Astrocyte (in vitro differentiated cells and primary cell): ENCODE measurements around the gene IER3. TPM values are rescaled to one million over a fixed set of nuclear protein-coding genes. Genes with fewer than 3 reads are reported as not detected.

Experiments
- DNase-seq: peaks from one replicate; pipeline ENCODE4 v3.0.0-alpha.2; 2010; ENCODE audit warnings: low read depth
- FAIRE-seq: peaks from 2 replicates; lab custom pipeline; 2011; peaks lifted over from hg19 to GRCh38; lab: Jason Lieb, UNC
- H2AFZ ChIP-seq: 2 replicates; pipeline ENCODE4 v1.6.0; 2012; ENCODE audit warnings: low read depth, low read length, inconsistent platforms
- H3K27ac ChIP-seq: 2 replicates; pipeline ENCODE4 v1.5.1; 2011; ENCODE audit warnings: low read depth, low read length, inconsistent platforms
- H3K27me3 ChIP-seq: 2 replicates; pipeline ENCODE4 v1.6.0; 2011; ENCODE audit warnings: low read length, inconsistent platforms; ENCODE audit not compliant: insufficient read depth
- H3K36me3 ChIP-seq: 2 replicates; pipeline ENCODE4 v1.5.1; 2011; ENCODE audit warnings: low read length, inconsistent platforms; ENCODE audit not compliant: insufficient read depth
- H3K4me1 ChIP-seq: 2 replicates; pipeline ENCODE4 v1.5.1; 2011; ENCODE audit warnings: low read length, inconsistent platforms; ENCODE audit not compliant: insufficient read depth
- H3K4me2 ChIP-seq: 2 replicates; pipeline ENCODE4 v1.6.0; 2012; ENCODE audit warnings: low read length, inconsistent platforms
- H3K4me3 ChIP-seq: 2 replicates; pipeline ENCODE4 v1.5.1; 2011; ENCODE audit warnings: low read depth, mild to moderate bottlenecking, low read length, inconsistent platforms; ENCODE audit not compliant: insufficient read depth
- H3K79me2 ChIP-seq: 2 replicates; pipeline ENCODE4 v1.6.0; 2012; ENCODE audit warnings: mild to moderate bottlenecking, low read length, inconsistent platforms; ENCODE audit not compliant: insufficient read depth
- H3K9ac ChIP-seq: 2 replicates; pipeline ENCODE4 v1.6.0; 2012; ENCODE audit warnings: mild to moderate bottlenecking, low read length, inconsistent platforms
- H3K9me3 ChIP-seq: 2 replicates; pipeline ENCODE4 v1.5.1; 2012; ENCODE audit warnings: low read depth, mild to moderate bottlenecking, low read length, inconsistent platforms; ENCODE audit not compliant: insufficient read depth
- H4K20me1 ChIP-seq: 2 replicates; pipeline ENCODE4 v1.6.0; 2012; ENCODE audit warnings: low read length, inconsistent platforms; ENCODE audit not compliant: insufficient read depth
- H3K27ac Mint-ChIP-seq: one replicate; pipeline ENCODE4 v1.8.0; 2021; ENCODE audit warnings: mild to moderate bottlenecking, mixed read lengths; ENCODE audit not compliant: unreplicated experiment
- H3K27me3 Mint-ChIP-seq: one replicate; pipeline ENCODE4 v1.8.0; 2021; ENCODE audit warnings: low read depth, mixed read lengths; ENCODE audit not compliant: unreplicated experiment
- H3K36me3 Mint-ChIP-seq: one replicate; pipeline ENCODE4 v1.8.0; 2021; ENCODE audit warnings: low read depth, mixed read lengths; ENCODE audit not compliant: unreplicated experiment
- H3K4me1 Mint-ChIP-seq: one replicate; pipeline ENCODE4 v1.8.0; 2021; ENCODE audit warnings: low read depth, mixed read lengths; ENCODE audit not compliant: unreplicated experiment
- H3K4me3 Mint-ChIP-seq: one replicate; pipeline ENCODE4 v1.8.0; 2021; ENCODE audit warnings: mild to moderate bottlenecking, moderate library complexity, mixed read lengths; ENCODE audit not compliant: unreplicated experiment
- H3K9me3 Mint-ChIP-seq: one replicate; pipeline ENCODE4 v1.8.0; 2021; ENCODE audit warnings: mild to moderate bottlenecking, mixed read lengths; ENCODE audit not compliant: unreplicated experiment
- EZH2 ChIP-seq: IDR thresholded peaks from 2 replicates; pipeline ENCODE4 v1.6.1; 2012; ENCODE audit warnings: mild to moderate bottlenecking, low read length, inconsistent platforms; ENCODE audit not compliant: insufficient read depth
- total RNA-seq: library from RNA; stranded (reverse); gene quantifications from 2 replicates; pipeline ENCODE4 v1.2.1, GENCODE V29; 2021
- TF ChIP-seq, protein P1 (sequence below): IDR thresholded peaks from 2 replicates; pipeline ENCODE4 v1.5.1; 2011; ENCODE audit warnings: low read depth, mild to moderate bottlenecking, inconsistent platforms, low read length, moderate library complexity; ENCODE audit not compliant: insufficient read depth

The IER3 gene
- total RNA-seq, 1 donor from 2014 or later, result 221 TPM

DNA sequence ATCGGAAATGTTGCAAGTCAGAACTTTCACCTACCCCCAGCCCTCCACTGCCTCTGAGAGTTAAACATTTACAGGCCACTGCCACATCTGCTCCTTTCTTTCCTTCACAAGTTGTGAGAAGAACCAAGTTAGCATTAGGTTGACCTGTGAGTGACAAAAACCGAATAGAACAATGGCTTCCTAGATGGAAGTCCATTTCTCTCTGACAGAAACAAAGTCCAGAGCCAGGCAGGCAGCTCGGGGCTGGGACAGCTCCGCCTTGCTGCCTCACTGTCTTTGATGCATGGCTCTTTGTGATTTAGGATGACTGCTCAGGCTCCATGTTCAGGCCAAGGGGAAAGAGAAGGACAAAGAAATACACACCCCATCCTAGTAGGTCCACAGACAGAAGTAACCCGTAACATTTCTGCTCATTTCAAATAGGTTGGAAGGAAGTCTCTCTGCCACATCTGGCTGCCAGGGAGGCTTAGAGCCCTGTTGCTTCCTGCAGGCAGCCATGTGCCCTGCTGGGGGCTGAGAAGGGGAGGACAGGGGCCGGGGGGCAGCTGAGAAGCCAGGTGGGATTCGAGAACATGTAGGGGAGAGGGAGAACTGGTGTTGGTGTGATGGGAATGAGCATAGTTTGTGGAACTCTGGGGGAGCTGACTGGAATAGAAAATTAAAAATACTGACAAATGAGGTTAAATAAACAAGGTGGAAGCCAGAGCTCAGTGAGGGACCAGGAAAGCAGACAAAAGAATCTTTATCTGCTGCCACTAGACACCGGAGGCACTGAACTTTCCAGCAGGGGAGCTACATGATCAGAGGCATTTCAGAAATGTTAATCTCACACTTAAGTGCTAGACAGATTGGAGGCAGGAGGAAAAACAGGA lies 19.5 kb upstream of the IER3 start:
- H3K4me3 Mint-ChIP-seq, result no peak overlapping the region
- Histone ChIP-seq H3K4me1 (peaks cover 35% of the 10 kb centered on the region), H3K9me3 (no peaks in the 10 kb centered on the region), H3K27me3 (no peaks in the 10 kb centered on the region), H2AFZ (no peak overlapping the region), H4K20me1 (no peaks in the 10 kb centered on the region), H3K4me2 (peak overlapping the region; percentile 57), H3K27ac (peak overlapping the region; percentile 92), H3K4me3 (no peak overlapping the region), H3K9ac (peak overlapping the region; percentile 74), H3K36me3 (no peaks in the 10 kb centered on the region), H3K79me2 (no peaks in the 10 kb centered on the region)
- peaks cover 63% of the 10 kb centered on the region for H3K4me1 Mint-ChIP-seq
- no peaks in the 10 kb centered on the region for H3K36me3 Mint-ChIP-seq
- DNase-seq, result peak; percentile 87
- no peak for FAIRE-seq
- H3K27ac Mint-ChIP-seq, result peak overlapping the region; percentile 91
- TF ChIP-seq EZH2, result no peak
- TF ChIP-seq, protein P1, sequence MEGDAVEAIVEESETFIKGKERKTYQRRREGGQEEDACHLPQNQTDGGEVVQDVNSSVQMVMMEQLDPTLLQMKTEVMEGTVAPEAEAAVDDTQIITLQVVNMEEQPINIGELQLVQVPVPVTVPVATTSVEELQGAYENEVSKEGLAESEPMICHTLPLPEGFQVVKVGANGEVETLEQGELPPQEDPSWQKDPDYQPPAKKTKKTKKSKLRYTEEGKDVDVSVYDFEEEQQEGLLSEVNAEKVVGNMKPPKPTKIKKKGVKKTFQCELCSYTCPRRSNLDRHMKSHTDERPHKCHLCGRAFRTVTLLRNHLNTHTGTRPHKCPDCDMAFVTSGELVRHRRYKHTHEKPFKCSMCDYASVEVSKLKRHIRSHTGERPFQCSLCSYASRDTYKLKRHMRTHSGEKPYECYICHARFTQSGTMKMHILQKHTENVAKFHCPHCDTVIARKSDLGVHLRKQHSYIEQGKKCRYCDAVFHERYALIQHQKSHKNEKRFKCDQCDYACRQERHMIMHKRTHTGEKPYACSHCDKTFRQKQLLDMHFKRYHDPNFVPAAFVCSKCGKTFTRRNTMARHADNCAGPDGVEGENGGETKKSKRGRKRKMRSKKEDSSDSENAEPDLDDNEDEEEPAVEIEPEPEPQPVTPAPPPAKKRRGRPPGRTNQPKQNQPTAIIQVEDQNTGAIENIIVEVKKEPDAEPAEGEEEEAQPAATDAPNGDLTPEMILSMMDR, result peak; percentile 22
- H3K27me3 Mint-ChIP-seq, result no peaks in the 10 kb centered on the region
- H3K9me3 Mint-ChIP-seq, result no peaks in the 10 kb centered on the region

DNA sequence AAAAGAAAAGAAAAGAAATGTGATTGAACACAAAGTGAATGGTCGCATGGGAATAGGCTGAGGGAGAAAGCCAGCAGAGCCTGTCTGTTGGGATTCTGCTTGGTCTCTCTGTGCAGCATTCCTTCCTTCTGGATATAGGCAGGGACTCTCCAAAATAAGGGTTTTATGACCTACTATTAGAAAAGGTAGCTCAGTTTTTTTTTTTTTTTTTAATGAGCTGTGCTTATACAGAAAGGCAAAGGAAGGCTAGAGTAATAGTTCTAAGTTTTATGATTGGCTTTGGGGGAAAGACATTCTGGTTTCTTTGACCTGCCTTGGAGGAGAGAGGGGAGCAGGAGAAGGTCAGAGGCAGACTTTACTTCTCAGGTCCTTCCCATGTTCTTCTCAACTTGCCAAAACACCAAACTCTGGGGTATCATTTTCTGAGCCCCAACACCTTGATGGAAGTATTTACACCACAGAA lies 18.8 kb upstream of the IER3 start:
- Histone ChIP-seq H3K9ac (peak overlapping the region; percentile 74), H3K27me3 (no peaks in the 10 kb centered on the region), H2AFZ (no peak overlapping the region), H3K4me3 (no peak overlapping the region), H3K36me3 (no peaks in the 10 kb centered on the region), H3K4me1 (peaks cover 32% of the 10 kb centered on the region), H3K79me2 (no peaks in the 10 kb centered on the region), H3K9me3 (no peaks in the 10 kb centered on the region), H3K27ac (peak overlapping the region; percentile 92), H4K20me1 (no peaks in the 10 kb centered on the region), H3K4me2 (peak overlapping the region; percentile 57)
- H3K4me3 Mint-ChIP-seq, result no peak overlapping the region
- no peak for TF ChIP-seq EZH2
- TF ChIP-seq, protein P1, result no peak
- peak overlapping the region; percentile 91 for H3K27ac Mint-ChIP-seq
- FAIRE-seq, result no peak
- no peaks in the 10 kb centered on the region for H3K9me3 Mint-ChIP-seq
- no peak for DNase-seq
- H3K4me1 Mint-ChIP-seq, result peaks cover 60% of the 10 kb centered on the region
- H3K27me3 Mint-ChIP-seq, result no peaks in the 10 kb centered on the region
- no peaks in the 10 kb centered on the region for H3K36me3 Mint-ChIP-seq
